Adrenal gland (tissue), 5 donors: ENCODE data around the gene PACSIN1.

Experiments
- POLR2A ChIP-seq, 2 donors: fragments of 450-650 bp; IDR thresholded peaks; one replicate each; pipeline ENCODE4 v1.6.1; 2017; ENCODE audit warnings: antibody characterized with exemption in 2 of 2, mild to moderate bottlenecking in 2 of 2, moderate library complexity in 1 of 2
- TF ChIP-seq, protein P1 (sequence below), 6 experiments: fragments of 450-650 bp in 4 of 6; fragments of 200-600 bp in 2 of 6; sonication (generic) in 1 of 6; IDR thresholded peaks; 1 replicate in 5 of 6; 2 replicates in 1 of 6; pipeline versions ENCODE4 v1.5.1 to v1.8.0; 2016 to 2021; ENCODE audit warnings: antibody characterized with exemption in 6 of 6, mild to moderate bottlenecking in 2 of 6, moderate library complexity in 1 of 6
- donor health status: DM: no; HTN: no; CAD: no.

DNA sequence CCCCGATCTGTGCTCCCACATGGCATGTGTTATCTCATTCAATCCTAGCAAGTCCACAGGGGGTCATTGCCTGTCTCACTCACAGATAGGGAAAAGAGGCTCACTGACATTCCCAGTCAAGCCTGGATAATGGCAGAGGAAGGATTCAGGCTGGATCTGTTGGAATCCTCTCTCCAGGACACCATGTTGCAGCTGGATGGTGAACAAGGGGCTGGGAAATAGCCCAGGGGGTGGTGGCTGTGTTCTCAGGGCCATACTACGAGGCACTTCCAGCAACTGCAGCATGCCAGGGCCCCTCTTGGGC, 95.3 kb downstream of the PACSIN1 start:
- no peak for TF ChIP-seq POLR2A (IDR thresholded peaks at IDR 0.05)
- TF ChIP-seq, protein P1, sequence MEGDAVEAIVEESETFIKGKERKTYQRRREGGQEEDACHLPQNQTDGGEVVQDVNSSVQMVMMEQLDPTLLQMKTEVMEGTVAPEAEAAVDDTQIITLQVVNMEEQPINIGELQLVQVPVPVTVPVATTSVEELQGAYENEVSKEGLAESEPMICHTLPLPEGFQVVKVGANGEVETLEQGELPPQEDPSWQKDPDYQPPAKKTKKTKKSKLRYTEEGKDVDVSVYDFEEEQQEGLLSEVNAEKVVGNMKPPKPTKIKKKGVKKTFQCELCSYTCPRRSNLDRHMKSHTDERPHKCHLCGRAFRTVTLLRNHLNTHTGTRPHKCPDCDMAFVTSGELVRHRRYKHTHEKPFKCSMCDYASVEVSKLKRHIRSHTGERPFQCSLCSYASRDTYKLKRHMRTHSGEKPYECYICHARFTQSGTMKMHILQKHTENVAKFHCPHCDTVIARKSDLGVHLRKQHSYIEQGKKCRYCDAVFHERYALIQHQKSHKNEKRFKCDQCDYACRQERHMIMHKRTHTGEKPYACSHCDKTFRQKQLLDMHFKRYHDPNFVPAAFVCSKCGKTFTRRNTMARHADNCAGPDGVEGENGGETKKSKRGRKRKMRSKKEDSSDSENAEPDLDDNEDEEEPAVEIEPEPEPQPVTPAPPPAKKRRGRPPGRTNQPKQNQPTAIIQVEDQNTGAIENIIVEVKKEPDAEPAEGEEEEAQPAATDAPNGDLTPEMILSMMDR (IDR thresholded peaks at IDR 0.05) = no peak
